DOHH2 (cell line): ENCODE measurements around the gene ASTL.

Experiments used
- H3F3A ChIP-seq: fragments of 200-600 bp; sonication (generic), shearing (Covaris generic); 2 replicates; pipeline ENCODE4 v1.6.0; 2016; ENCODE audit warnings: antibody characterized with exemption, mild to moderate bottlenecking; ENCODE audit not compliant: control insufficient read depth, insufficient read depth
- H3K27ac ChIP-seq: fragments of 200-600 bp; sonication (generic); 2 replicates; pipeline ENCODE4 v1.5.1; 2014; ENCODE audit warnings: low read depth, mild to moderate bottlenecking, low read length, moderate library complexity
- H3K27me3 ChIP-seq: fragments of 200-600 bp; sonication (generic); 2 replicates; pipeline ENCODE4 v1.6.1; 2014; ENCODE audit warnings: mild to moderate bottlenecking, low read length, mixed read lengths; ENCODE audit not compliant: control insufficient read depth
- H3K36me3 ChIP-seq: fragments of 200-600 bp; sonication (generic); 2 replicates; pipeline ENCODE4 v1.6.1; 2014; ENCODE audit warnings: mild to moderate bottlenecking, low read length, moderate library complexity, mixed read lengths; ENCODE audit not compliant: control insufficient read depth
- H3K4me1 ChIP-seq: fragments of 200-600 bp; sonication (generic); 2 replicates; pipeline ENCODE4 v1.6.1; 2014; ENCODE audit warnings: mild to moderate bottlenecking, low read length, mixed read lengths; ENCODE audit not compliant: control insufficient read depth
- H3K4me2 ChIP-seq: fragments of 200-600 bp; sonication (generic); 2 replicates; pipeline ENCODE4 v1.6.0; 2014; ENCODE audit warnings: mild to moderate bottlenecking, low read length, moderate library complexity
- H3K4me3 ChIP-seq: fragments of 200-600 bp; sonication (generic); 2 replicates; pipeline ENCODE4 v1.5.1; 2014; ENCODE audit warnings: mild to moderate bottlenecking, low read length, mixed read lengths
- H3K79me2 ChIP-seq: fragments of 200-600 bp; sonication (generic); 2 replicates; pipeline ENCODE4 v1.6.1; 2014; ENCODE audit warnings: mild to moderate bottlenecking, low read length, mixed read lengths; ENCODE audit not compliant: control insufficient read depth
- H3K9me2 ChIP-seq: fragments of 200-600 bp; sonication (generic); replicated peaks from 2 replicates; pipeline ENCODE4 v1.6.1; 2014; ENCODE audit warnings: mild to moderate bottlenecking, low read length, mixed read lengths; ENCODE audit not compliant: control insufficient read depth
- H3K9me3 ChIP-seq: fragments of 200-600 bp; sonication (generic); 2 replicates; pipeline ENCODE4 v1.6.1; 2014; ENCODE audit warnings: antibody characterized with exemption, low read length, mixed read lengths; ENCODE audit not compliant: control insufficient read depth, insufficient read depth
- H4K20me1 ChIP-seq: fragments of 200-600 bp; sonication (generic); 2 replicates; pipeline ENCODE4 v1.6.0; 2014; ENCODE audit warnings: low read depth, mild to moderate bottlenecking, antibody characterized with exemption, low read length, moderate library complexity; ENCODE audit not compliant: control insufficient read depth, insufficient read depth
- CTCF ChIP-seq: fragments of 200-600 bp; sonication (generic); IDR thresholded peaks from one replicate; pipeline ENCODE4 v1.5.1; 2014; ENCODE audit warnings: antibody characterized with exemption, mild to moderate bottlenecking, low read depth, low read length; ENCODE audit not compliant: poor library complexity, severe bottlenecking
- EZH2phosphoT487 ChIP-seq: fragments of 200-600 bp; sonication (generic); IDR thresholded peaks from 2 replicates; pipeline ENCODE4 v1.6.1; 2017; ENCODE audit warnings: borderline replicate concordance, mild to moderate bottlenecking, antibody characterized with exemption, low read length, moderate library complexity, mixed read lengths

ASTL gene

GRCh38 chr2:96175951-96176350, 37.6 kb upstream of the ASTL start:
- Histone ChIP-seq H4K20me1 (no peaks in the 10 kb centered on the region; the same call in 1 of the 2 replicates), H3K4me2 (no peak overlapping the region), H3F3A (peaks cover 17% of the 10 kb centered on the region), H3K27me3 (peaks cover 3% of the 10 kb centered on the region; the same call in 1 of the 2 replicates), H3K79me2 (no peaks in the 10 kb centered on the region), H3K36me3 (no peaks in the 10 kb centered on the region), H3K4me3 (no peak overlapping the region), H3K27ac (no peak overlapping the region), H3K9me3 (no peaks in the 10 kb centered on the region), H3K9me2 (no peaks in the 10 kb centered on the region), H3K4me1 (peaks cover 18% of the 10 kb centered on the region)
- TF ChIP-seq CTCF (no peak), EZH2phosphoT487 (no peak)

GRCh38 chr2:96174251-96175144, 36.2 kb upstream of the ASTL start:
- Histone ChIP-seq H3K4me3 (no peak overlapping the region), H3K79me2 (no peaks in the 10 kb centered on the region), H3F3A (peaks cover 4% of the 10 kb centered on the region), H3K27ac (no peak overlapping the region), H4K20me1 (no peaks in the 10 kb centered on the region; the same call in 1 of the 2 replicates), H3K4me2 (no peak overlapping the region), H3K27me3 (peaks cover 3% of the 10 kb centered on the region; the same call in 1 of the 2 replicates), H3K4me1 (peaks cover 13% of the 10 kb centered on the region), H3K9me3 (peaks cover 3% of the 10 kb centered on the region; the same call in 1 of the 2 replicates), H3K9me2 (no peaks in the 10 kb centered on the region), H3K36me3 (no peaks in the 10 kb centered on the region)
- peak; percentile 97 for TF ChIP-seq CTCF
- TF ChIP-seq EZH2phosphoT487: no peak

GRCh38 chr2:96171831-96172230, 33.5 kb upstream of the ASTL start:
- Histone ChIP-seq H3K4me3 (no peak overlapping the region), H3K9me2 (no peaks in the 10 kb centered on the region), H3K79me2 (no peaks in the 10 kb centered on the region), H3K27ac (no peak overlapping the region), H3F3A (no peaks in the 10 kb centered on the region), H3K4me2 (no peak overlapping the region), H3K36me3 (no peaks in the 10 kb centered on the region), H3K27me3 (peaks cover 3% of the 10 kb centered on the region; the same call in 1 of the 2 replicates), H3K4me1 (peaks cover 35% of the 10 kb centered on the region), H3K9me3 (peaks cover 3% of the 10 kb centered on the region; the same call in 1 of the 2 replicates), H4K20me1 (no peaks in the 10 kb centered on the region)
- TF ChIP-seq CTCF (no peak), EZH2phosphoT487 (no peak)
